Measurements from ENCODE around the gene TMEM178A. TPM values are rescaled to one million over a fixed set of nuclear protein-coding genes. Genes with fewer than 3 reads are reported as not detected.
"Not testable (repeated sequence)": the region's sequence is repeated elsewhere in the genome, so short reads cannot be mapped to it uniquely, and the experiment has no call there.

The TMEM178A gene
- total RNA-seq, 1 donor from 2014 or later: 32.9 TPM

DNA sequence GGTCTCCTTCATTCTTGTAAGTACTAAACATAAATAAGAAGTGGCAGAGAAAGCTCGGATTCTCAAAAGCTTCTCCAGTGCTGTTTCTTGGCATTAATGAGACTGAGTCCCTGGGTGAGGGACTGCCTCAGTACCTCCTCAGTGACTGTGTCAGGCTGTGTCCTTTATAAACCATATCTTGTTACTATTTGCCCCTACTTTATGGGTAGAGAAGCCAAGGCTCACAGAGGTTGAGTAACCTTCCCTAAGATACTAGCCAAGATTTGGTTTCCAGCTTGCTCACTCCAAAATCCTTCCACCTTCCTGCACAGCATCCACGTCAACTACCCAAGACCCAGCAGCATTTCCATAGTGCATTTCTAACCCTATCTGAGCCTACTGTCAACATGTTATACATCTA is 57.8 kb downstream of the TMEM178A start:
- H3K36me3 Mint-ChIP-seq (ENCODE audit: insufficient read depth): peaks cover 7% of the 10 kb centered on the region
- H3K27me3 Mint-ChIP-seq: no peaks in the 10 kb centered on the region
- DNase-seq (ENCODE audit: low spot score, unreplicated experiment): no peak
- peaks cover 27% of the 10 kb centered on the region for H3K4me1 Mint-ChIP-seq (ENCODE audit: low read depth)
- no peaks in the 10 kb centered on the region for H3K9me3 Mint-ChIP-seq (ENCODE audit: low read depth)
- no peak overlapping the region for H3K4me3 Mint-ChIP-seq (ENCODE audit: low read depth)
- TF ChIP-seq, protein P1, sequence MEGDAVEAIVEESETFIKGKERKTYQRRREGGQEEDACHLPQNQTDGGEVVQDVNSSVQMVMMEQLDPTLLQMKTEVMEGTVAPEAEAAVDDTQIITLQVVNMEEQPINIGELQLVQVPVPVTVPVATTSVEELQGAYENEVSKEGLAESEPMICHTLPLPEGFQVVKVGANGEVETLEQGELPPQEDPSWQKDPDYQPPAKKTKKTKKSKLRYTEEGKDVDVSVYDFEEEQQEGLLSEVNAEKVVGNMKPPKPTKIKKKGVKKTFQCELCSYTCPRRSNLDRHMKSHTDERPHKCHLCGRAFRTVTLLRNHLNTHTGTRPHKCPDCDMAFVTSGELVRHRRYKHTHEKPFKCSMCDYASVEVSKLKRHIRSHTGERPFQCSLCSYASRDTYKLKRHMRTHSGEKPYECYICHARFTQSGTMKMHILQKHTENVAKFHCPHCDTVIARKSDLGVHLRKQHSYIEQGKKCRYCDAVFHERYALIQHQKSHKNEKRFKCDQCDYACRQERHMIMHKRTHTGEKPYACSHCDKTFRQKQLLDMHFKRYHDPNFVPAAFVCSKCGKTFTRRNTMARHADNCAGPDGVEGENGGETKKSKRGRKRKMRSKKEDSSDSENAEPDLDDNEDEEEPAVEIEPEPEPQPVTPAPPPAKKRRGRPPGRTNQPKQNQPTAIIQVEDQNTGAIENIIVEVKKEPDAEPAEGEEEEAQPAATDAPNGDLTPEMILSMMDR (IDR thresholded peaks at IDR 0.05; ENCODE audit: unreplicated experiment): no peak
- no peak overlapping the region for H3K27ac Mint-ChIP-seq

GRCh38 chr2:39723946-39724827 is 58.5 kb downstream of the TMEM178A start:
- TF ChIP-seq, protein P1 (IDR thresholded peaks at IDR 0.05; ENCODE audit: unreplicated experiment): no peak
- no peaks in the 10 kb centered on the region for H3K27me3 Mint-ChIP-seq
- peaks cover 27% of the 10 kb centered on the region for H3K4me1 Mint-ChIP-seq (ENCODE audit: low read depth)
- H3K36me3 Mint-ChIP-seq (ENCODE audit: insufficient read depth): peaks cover 2% of the 10 kb centered on the region
- no peak overlapping the region for H3K27ac Mint-ChIP-seq
- DNase-seq (ENCODE audit: low spot score, unreplicated experiment): no peak
- H3K9me3 Mint-ChIP-seq (ENCODE audit: low read depth): no peaks in the 10 kb centered on the region
- H3K4me3 Mint-ChIP-seq (ENCODE audit: low read depth): no peak overlapping the region

DNA sequence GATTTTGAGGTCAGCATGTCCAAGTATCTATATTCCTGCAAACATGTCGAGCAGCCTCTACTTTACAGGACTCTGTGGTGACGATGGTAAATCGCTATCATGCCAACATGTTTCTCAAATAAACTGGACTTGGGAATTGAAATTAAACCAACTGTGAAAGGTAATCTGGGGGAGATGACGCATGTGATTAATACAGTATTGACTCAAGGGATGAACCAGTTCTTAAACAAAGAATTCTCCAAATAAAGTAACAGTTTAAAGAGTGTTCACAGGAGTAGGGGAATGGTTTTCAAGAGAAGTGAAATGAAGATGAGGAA is 59.1 kb downstream of the TMEM178A start:
- Mint-ChIP-seq H3K4me3 (ENCODE audit: low read depth) (no peak overlapping the region), H3K36me3 (ENCODE audit: insufficient read depth) (peaks cover 2% of the 10 kb centered on the region), H3K27me3 (no peaks in the 10 kb centered on the region), H3K27ac (no peak overlapping the region), H3K4me1 (ENCODE audit: low read depth) (peaks cover 27% of the 10 kb centered on the region), H3K9me3 (ENCODE audit: low read depth) (no peaks in the 10 kb centered on the region)
- TF ChIP-seq, protein P1 (IDR thresholded peaks at IDR 0.05; ENCODE audit: unreplicated experiment): no peak
- DNase-seq (ENCODE audit: low spot score, unreplicated experiment): no peak

DNA sequence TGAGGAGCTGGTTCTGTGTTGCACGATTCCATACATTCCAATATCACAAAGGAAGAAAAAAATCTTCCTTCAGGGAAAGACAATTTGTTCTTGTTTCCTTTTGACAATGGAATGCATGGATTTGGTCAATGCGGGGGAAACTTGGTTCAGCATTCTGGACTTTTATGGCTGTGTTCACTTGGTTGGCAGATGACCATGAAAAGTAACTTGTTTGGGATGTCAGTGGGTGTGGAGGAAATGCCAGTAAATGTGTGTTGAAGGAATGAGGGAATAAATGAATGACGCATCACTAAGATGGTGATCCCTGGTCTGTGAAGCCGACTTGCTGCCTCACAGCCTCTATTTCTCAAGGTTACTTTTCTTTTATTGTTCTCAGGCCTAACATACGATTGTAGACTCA is 59.7 kb downstream of the TMEM178A start:
- Mint-ChIP-seq H3K36me3 (ENCODE audit: insufficient read depth) (peaks cover 1% of the 10 kb centered on the region), H3K27me3 (no peaks in the 10 kb centered on the region), H3K9me3 (ENCODE audit: low read depth) (no peaks in the 10 kb centered on the region), H3K4me1 (ENCODE audit: low read depth) (peaks cover 26% of the 10 kb centered on the region), H3K27ac (no peak overlapping the region), H3K4me3 (ENCODE audit: low read depth) (no peak overlapping the region)
- TF ChIP-seq, protein P1 (IDR thresholded peaks at IDR 0.05; ENCODE audit: unreplicated experiment): no peak
- no peak for DNase-seq (ENCODE audit: low spot score, unreplicated experiment)

DNA sequence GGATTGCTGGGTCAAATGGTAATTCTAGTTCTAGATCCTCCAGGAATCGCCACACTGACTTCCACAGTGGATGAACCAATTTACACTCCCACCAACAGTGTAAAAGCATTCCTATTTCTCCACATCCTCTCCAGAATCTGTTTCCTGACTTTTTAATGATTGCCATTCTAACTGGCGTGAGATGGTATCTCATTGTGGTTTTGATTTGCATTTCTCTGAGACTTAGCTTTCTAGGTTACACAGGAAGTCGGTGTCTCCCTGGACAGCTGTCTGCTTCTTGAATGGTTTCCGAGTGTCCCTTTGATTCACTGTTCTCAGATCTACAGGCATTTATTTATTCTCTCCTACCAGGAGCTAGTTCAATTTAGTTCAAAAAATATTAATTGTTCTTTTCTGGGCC is 62.4 kb downstream of the TMEM178A start:
- H3K4me1 Mint-ChIP-seq (ENCODE audit: low read depth): peaks cover 24% of the 10 kb centered on the region
- DNase-seq (ENCODE audit: low spot score, unreplicated experiment); H3K4me3 Mint-ChIP-seq (ENCODE audit: low read depth); H3K36me3 Mint-ChIP-seq (ENCODE audit: insufficient read depth); H3K9me3 Mint-ChIP-seq (ENCODE audit: low read depth); H3K27ac Mint-ChIP-seq; H3K27me3 Mint-ChIP-seq: not testable (repeated sequence)

DNA sequence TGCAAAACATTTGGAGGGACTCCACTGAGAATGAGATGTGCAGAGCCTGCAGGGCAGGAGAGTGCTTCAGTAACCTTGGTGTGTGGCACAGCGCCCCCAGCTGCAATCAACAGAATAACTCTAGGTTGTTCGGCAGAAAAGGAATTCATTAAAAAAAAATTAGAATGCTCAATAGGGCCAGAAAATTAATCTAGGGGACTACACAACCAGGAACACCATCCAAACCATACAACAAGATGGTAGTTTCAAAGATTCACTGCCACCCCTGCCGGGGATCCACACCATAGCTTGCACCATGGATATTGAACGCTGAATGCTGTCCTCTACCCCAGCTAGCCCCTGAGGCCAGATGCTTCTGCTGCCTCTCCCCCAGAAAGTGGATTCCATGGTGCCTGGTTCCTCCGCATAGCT is 63.2 kb downstream of the TMEM178A start:
- H3K4me1 Mint-ChIP-seq (ENCODE audit: low read depth): peaks cover 18% of the 10 kb centered on the region
- TF ChIP-seq, protein P1 (IDR thresholded peaks at IDR 0.05; ENCODE audit: unreplicated experiment): peak; percentile 85
- peaks cover 1% of the 10 kb centered on the region for H3K36me3 Mint-ChIP-seq (ENCODE audit: insufficient read depth)
- H3K27me3 Mint-ChIP-seq: no peaks in the 10 kb centered on the region
- peak; percentile 15 for DNase-seq (ENCODE audit: low spot score, unreplicated experiment)
- no peak overlapping the region for H3K27ac Mint-ChIP-seq
- no peak overlapping the region for H3K4me3 Mint-ChIP-seq (ENCODE audit: low read depth)
- no peaks in the 10 kb centered on the region for H3K9me3 Mint-ChIP-seq (ENCODE audit: low read depth)

Measured in progenitor cell of endocrine pancreas (in vitro differentiated cells).